Measurements from ENCODE around the gene GPRIN3. TPM values are rescaled to one million over a fixed set of nuclear protein-coding genes. Genes with fewer than 3 reads are reported as not detected.
"Not testable (repeated sequence)": the region's sequence is repeated elsewhere in the genome, so short reads cannot be mapped to it uniquely, and the experiment has no call there.

Gene GPRIN3
- total and polyA plus RNA-seq, 2 donors (not counting 3 experiments of a cell fraction or from before 2014, with no cell fraction given) = 0.17 to 2.2 TPM

- POLR2A ChIA-PET = no interaction called here
- CTCF ChIA-PET = interaction anchor here (0.6 to 3.0 kb wide), 17 partner anchors 9 to 181 kb away, joined by 3 to 18 read pairs (median 3); partner anchors contain the start of gene GPRIN3
- Histone ChIP-seq H4K20me1 (replicated peaks; ENCODE audit: control insufficient read depth, extremely low read depth, insufficient read depth, low read length) (no peaks in the 10 kb centered on the region), H3K9me3 (replicated peaks; ENCODE audit: control insufficient read depth, insufficient read depth, low read length) (no peaks in the 10 kb centered on the region), H3K27ac (ENCODE audit: insufficient read depth, low read depth, low read length) (no peak overlapping the region), H3K4me3 (replicated peaks in 1 of 3; ENCODE audit: insufficient read depth in 1 of 3, low read depth in 1 of 3, low read length in 3 of 3) (no peak overlapping the region), H3K27me3 (ENCODE audit: control insufficient read depth in 2 of 2, insufficient read depth in 2 of 2, low read length in 2 of 2) (peaks cover 11% of the 10 kb centered on the region in 2 experiments), H2AFZ (ENCODE audit: low read depth, low read length) (no peak overlapping the region), H3K36me3 (ENCODE audit: control insufficient read depth in 2 of 2, extremely low read depth in 1 of 2, insufficient read depth in 2 of 2, low read length in 2 of 2) (no peaks in the 10 kb centered on the region), H3K4me2 (ENCODE audit: insufficient read depth, low read length) (no peak overlapping the region), H3K4me1 (ENCODE audit: control insufficient read depth, extremely low read depth, insufficient read depth, low read length) (no peaks in the 10 kb centered on the region), H3K9ac (replicated peaks; ENCODE audit: extremely low read depth, insufficient read depth, low read length) (no peak overlapping the region), H3K9me1 (replicated peaks; ENCODE audit: control insufficient read depth, extremely low read depth, insufficient read depth, low read length) (no peaks in the 10 kb centered on the region), H3K79me2 (ENCODE audit: control insufficient read depth, insufficient read depth, low read length) (no peaks in the 10 kb centered on the region)
- DNase-seq (ENCODE audit: low read depth, low spot score) = peak; percentile 29
- intact Hi-C loops (cut with micrococcal nuclease) (loop anchor here (1.0 kb wide), 1 partner anchor 179 kb away; no protein-coding TSS in a partner anchor), dilution Hi-C loops (cut with MboI; ENCODE audit: extremely low pct_ligation_motif_present, low sequenced_read_pairs) (no loop called here)
- BruUV-seq (replicated peaks) = no TSS peak
- TF ChIP-seq JUN (IDR thresholded peaks at IDR 0.05; ENCODE audit: borderline replicate concordance, insufficient read depth, insufficient read length, low read depth) (no peak), CTCF (IDR thresholded peaks at IDR 0.05; ENCODE audit: extremely low read depth in 1 of 2, insufficient read depth in 1 of 2, low read depth in 1 of 2, low read length in 2 of 2) (peak; percentile 74 to 79), MYC (IDR thresholded peaks at IDR 0.05; ENCODE audit: low read depth, low read length) (no peak)
- FAIRE-seq = no peak
Observed at GRCh38 chr4:89254847-89255246, 52.8 kb downstream of the GPRIN3 start.

- FAIRE-seq; H3K4me1 ChIP-seq (ENCODE audit: control insufficient read depth, extremely low read depth, insufficient read depth, low read length); H3K36me3 ChIP-seq (ENCODE audit: control insufficient read depth in 2 of 2, extremely low read depth in 1 of 2, insufficient read depth in 2 of 2, low read length in 2 of 2); H3K27ac ChIP-seq (ENCODE audit: insufficient read depth, low read depth, low read length); H3K9me3 ChIP-seq (replicated peaks; ENCODE audit: control insufficient read depth, insufficient read depth, low read length); dilution Hi-C loops (cut with MboI; ENCODE audit: extremely low pct_ligation_motif_present, low sequenced_read_pairs); H4K20me1 ChIP-seq (replicated peaks; ENCODE audit: control insufficient read depth, extremely low read depth, insufficient read depth, low read length); H3K79me2 ChIP-seq (ENCODE audit: control insufficient read depth, insufficient read depth, low read length); H3K9ac ChIP-seq (replicated peaks; ENCODE audit: extremely low read depth, insufficient read depth, low read length); BruUV-seq (replicated peaks); DNase-seq (ENCODE audit: low read depth, low spot score); H3K4me3 ChIP-seq (replicated peaks in 1 of 3; ENCODE audit: insufficient read depth in 1 of 3, low read depth in 1 of 3, low read length in 3 of 3); H3K4me2 ChIP-seq (ENCODE audit: insufficient read depth, low read length); H3K9me1 ChIP-seq (replicated peaks; ENCODE audit: control insufficient read depth, extremely low read depth, insufficient read depth, low read length); POLR2A ChIA-PET; H2AFZ ChIP-seq (ENCODE audit: low read depth, low read length): not testable (repeated sequence)
- intact Hi-C loops (cut with micrococcal nuclease) = loop anchor here (1.0 kb wide), 1 partner anchor 180 kb away; no protein-coding TSS in a partner anchor
- CTCF ChIA-PET = interaction anchor here (1.0 to 3.0 kb wide), 5 partner anchors 10 to 181 kb away, joined by 3 to 18 read pairs (median 8); no protein-coding TSS in a partner anchor
- H3K27me3 ChIP-seq (ENCODE audit: control insufficient read depth in 2 of 2, insufficient read depth in 2 of 2, low read length in 2 of 2) = peaks cover 11% of the 10 kb centered on the region in 2 experiments
Observed at GRCh38 chr4:89254347-89254746, 53.3 kb downstream of the GPRIN3 start.
